NT2/D1 (cell line): ENCODE data around the gene PCSK6.

Experiments used
- SUZ12 ChIP-seq: IDR thresholded peaks from 2 replicates; pipeline ENCODE4 v1.6.1; 2011; ENCODE audit not compliant: insufficient read length, insufficient read depth; ENCODE audit errors: extremely low read depth
- YY1 ChIP-seq: IDR thresholded peaks from 2 replicates; pipeline ENCODE4 v1.6.1; 2011; ENCODE audit not compliant: insufficient read length, insufficient read depth
- ZNF274 ChIP-seq: IDR thresholded peaks from 2 replicates; pipeline ENCODE4 v1.6.1; 2011; ENCODE audit warnings: mild to moderate bottlenecking, low read depth, low read length

GRCh38 chr15:101362359-101362758 is 127.1 kb downstream of the PCSK6 start:
- no peak for TF ChIP-seq ZNF274
- TF ChIP-seq YY1, result no peak
- TF ChIP-seq SUZ12, result no peak
